ENCODE results near the gene TSPAN17. TPM values are rescaled to one million over a fixed set of nuclear protein-coding genes. Genes with fewer than 3 reads are reported as not detected.

The TSPAN17 gene
- polyA plus RNA-seq, 1 of the 3 experiments (the other 2 are of a cell fraction), result 61.7 TPM

GRCh38 chr5:176704817-176705216 is 57.5 kb downstream of the TSPAN17 start:
- TF ChIP-seq CTCF (IDR thresholded peaks at IDR 0.05) (no peak), MAX (IDR thresholded peaks at IDR 0.05; ENCODE audit: low read depth) (no peak), PBX3 (IDR thresholded peaks at IDR 0.05) (no peak), GATA2 (CRISPR knock-in tag; IDR thresholded peaks at IDR 0.05) (no peak), JUND (IDR thresholded peaks at IDR 0.05) (no peak), RXRA (IDR thresholded peaks at IDR 0.05; ENCODE audit: borderline replicate concordance, low read depth) (no peak), NRF1 (IDR thresholded peaks at IDR 0.05; ENCODE audit: low read depth, low read length) (no peak), FOSL2 (IDR thresholded peaks at IDR 0.05; ENCODE audit: borderline replicate concordance, low read depth) (no peak), RAD21 (IDR thresholded peaks at IDR 0.05; ENCODE audit: low read length) (no peak), USF1 (IDR thresholded peaks at IDR 0.05; ENCODE audit: borderline replicate concordance, low read depth) (no peak), IRF3 (IDR thresholded peaks at IDR 0.05; ENCODE audit: low read depth, low read length) (no peak), EP300 (IDR thresholded peaks at IDR 0.05; ENCODE audit: borderline replicate concordance in 1 of 2, low read depth in 1 of 2, low read length in 1 of 2) (no peak), GABPA (IDR thresholded peaks at IDR 0.05; ENCODE audit: low read depth) (no peak), MEF2A (IDR thresholded peaks at IDR 0.05; ENCODE audit: borderline replicate concordance, low read depth) (no peak), TAF1 (IDR thresholded peaks at IDR 0.05; ENCODE audit: borderline replicate concordance, low read depth, low read length) (no peak), FOXM1 (IDR thresholded peaks at IDR 0.05; ENCODE audit: low read depth) (no peak), CHD2 (IDR thresholded peaks at IDR 0.05; ENCODE audit: low read length, partially characterized antibody) (no peak), ELF1 (IDR thresholded peaks at IDR 0.05) (no peak), SIN3A (IDR thresholded peaks at IDR 0.05; ENCODE audit: borderline replicate concordance, low read depth, low read length) (no peak), USF2 (IDR thresholded peaks at IDR 0.05; ENCODE audit: borderline replicate concordance, low read depth, low read length) (no peak)
- Histone ChIP-seq H3K4me1 (ENCODE audit: control insufficient read depth in 1 of 2, insufficient read depth in 2 of 2, low read depth in 1 of 2, low read length in 1 of 2) (no peaks in the 10 kb centered on the region; a peak in 1 of 4 replicates), H3K36me3 (replicated peaks in 1 of 2; ENCODE audit: control insufficient read depth in 1 of 2, insufficient read depth in 2 of 2, low read length in 1 of 2) (no peaks in the 10 kb centered on the region), H3K9me3 (no peaks in the 10 kb centered on the region), H3K4me3 (ENCODE audit: low read depth in 2 of 2, low read length in 1 of 2) (no peak overlapping the region), H3K79me2 (ENCODE audit: insufficient read depth) (no peaks in the 10 kb centered on the region), H3K9ac (no peak overlapping the region), H3K9me2 (no peaks in the 10 kb centered on the region), H3K4me2 (no peak overlapping the region), H3F3A (replicated peaks; ENCODE audit: insufficient read depth) (no peaks in the 10 kb centered on the region), H2AFZ (ENCODE audit: low read depth) (no peak overlapping the region), H3K27me3 (ENCODE audit: insufficient read depth) (peaks cover 21% of the 10 kb centered on the region), H3K27ac (ENCODE audit: low read depth in 2 of 2, low read length in 1 of 2) (no peak overlapping the region), H4K20me1 (ENCODE audit: insufficient read depth) (no peaks in the 10 kb centered on the region)
- 56% methylated on average over 9 of the region's 12 CpGs for WGBS (ENCODE audit: low lambda C conversion rate)
- ChIA-PET CTCF (no interaction called here), POLR2A (no interaction called here)
- no peak for DNase-seq

Small RNAs within 50 kb of the gene (small RNA-seq; reads per million reads assigned to genes)
- 0 reads per million in 7 experiments for gene MIR4281

Other genes starting within 250 kb of the TSPAN17 start
- gene CLTB, start 230.9 kb upstream of the TSPAN17 start, polyA plus RNA-seq (2012; rRNA removed), result 85.9 and 91.2 TPM in 2 replicates
- gene FAF2, start 199.1 kb upstream of the TSPAN17 start, polyA plus RNA-seq (2012; rRNA removed), result 25.5 and 35.1 TPM in 2 replicates
- 13.2 and 17.9 TPM in 2 replicates for gene RNF44, start 110.1 kb upstream of the TSPAN17 start, polyA plus RNA-seq (2012; rRNA removed)
- gene CDHR2, start 98.1 kb upstream of the TSPAN17 start, polyA plus RNA-seq (2012; rRNA removed), result 0.02 TPM in 1 of 2 replicates, not detected in the other
- gene GPRIN1, start 37.3 kb upstream of the TSPAN17 start, polyA plus RNA-seq (2012; rRNA removed), result 5.9 and 6.6 TPM in 2 replicates
- 0.15 and 0.33 TPM in 2 replicates for gene SNCB, start 16.9 kb upstream of the TSPAN17 start, polyA plus RNA-seq (2012; rRNA removed)
- not detected in 2 replicates for gene EIF4E1B, start 16.8 kb upstream of the TSPAN17 start, polyA plus RNA-seq (2012; rRNA removed)
- gene UNC5A, start 163.1 kb downstream of the TSPAN17 start, polyA plus RNA-seq (2012; rRNA removed), result 0.46 and 0.55 TPM in 2 replicates